Dermis microvascular lymphatic vessel endothelial cell (primary cell): ENCODE data around the gene PAPOLA. TPM values are rescaled to one million over a fixed set of nuclear protein-coding genes. Genes with fewer than 3 reads are reported as not detected.

Experiments used
- DNase-seq, 2 donors: peaks; one replicate each; pipeline versions ENCODE4 v3.0.0 to v3.0.0-alpha.2; 2010; ENCODE audit warnings: low read depth in 2 of 2
- total RNA-seq: library from RNA; depleted of rRNA; stranded (reverse); fragments of >200 nt; gene quantifications from 2 replicates; pipeline ENCODE4 v1.2.1, GENCODE V29; 2014

PAPOLA gene
- total RNA-seq, 1 donor from 2014 or later: 79.2 TPM

DNA sequence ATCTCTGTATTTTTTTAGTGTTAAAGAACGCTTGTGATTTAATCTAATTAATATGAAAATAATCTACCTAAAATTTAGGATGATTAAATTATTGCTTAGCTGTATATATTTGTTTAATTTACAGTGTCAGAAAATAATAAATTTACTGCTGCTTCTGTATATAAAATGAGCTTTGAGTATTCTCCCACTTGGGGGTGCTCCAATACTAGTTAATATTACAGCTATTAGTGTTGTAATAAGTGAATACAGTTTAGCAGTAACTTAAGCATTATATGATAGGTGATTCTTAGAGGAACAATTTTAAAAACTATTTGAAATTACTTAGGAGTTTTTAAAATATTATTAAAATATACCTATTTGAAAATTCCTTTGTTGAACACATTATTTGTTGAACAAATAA is 62.2 kb downstream of the PAPOLA start:
- no peak for DNase-seq

- DNase-seq: no peak
Measured at GRCh38 chr14:96565811-96566210, 63.6 kb downstream of the PAPOLA start.

DNA sequence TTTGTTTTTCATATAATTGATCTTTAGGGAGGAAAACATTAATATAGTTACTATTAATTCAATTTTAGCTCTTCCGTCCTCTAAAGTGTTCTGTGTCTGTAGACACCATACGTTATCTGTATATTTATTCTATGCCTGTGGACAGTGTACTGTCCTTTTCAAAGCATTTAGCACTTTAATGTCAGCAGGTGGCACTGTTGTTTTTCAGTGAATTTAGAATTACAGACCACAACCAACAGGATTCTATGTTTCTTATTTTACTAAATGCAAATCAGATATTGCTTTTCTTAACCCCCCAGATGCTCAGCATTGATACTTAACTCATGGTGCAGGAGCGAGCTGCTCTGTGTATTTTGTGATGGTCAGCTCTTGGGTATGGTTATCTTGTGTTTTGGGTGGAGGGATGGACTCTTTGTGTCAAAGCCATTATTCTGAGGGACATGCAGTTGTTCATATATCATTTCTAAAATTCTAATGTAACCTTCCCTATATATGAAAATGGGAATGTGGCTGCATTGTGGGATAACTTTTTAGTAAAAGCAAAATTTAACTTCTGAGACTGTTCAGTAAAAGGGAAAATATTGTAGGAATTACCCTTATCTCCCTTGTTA is 65.2 kb downstream of the PAPOLA start:
- peak; percentile 11 to 39 for DNase-seq

DNA sequence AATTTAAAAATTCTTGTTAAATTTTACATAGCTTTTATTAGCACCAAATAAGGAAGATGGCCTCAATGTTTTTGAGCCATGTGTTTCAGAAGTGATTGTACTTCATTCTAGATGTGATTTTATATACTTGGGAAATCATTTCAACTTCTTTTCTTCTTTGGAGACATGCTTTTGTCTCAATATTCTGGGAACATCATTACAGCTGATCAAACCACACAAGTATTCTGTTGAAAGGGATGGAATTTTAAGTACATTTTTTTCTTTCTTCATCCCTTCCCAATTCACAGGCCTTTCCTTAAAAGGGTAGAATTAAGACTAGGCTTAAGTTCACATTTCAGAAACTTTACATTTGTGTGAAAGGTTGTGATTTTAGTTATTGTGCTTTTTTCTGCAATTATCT is 66.4 kb downstream of the PAPOLA start:
- DNase-seq: no peak

GRCh38 chr14:96571311-96571710 is 69.1 kb downstream of the PAPOLA start:
- no peak for DNase-seq

- no peak for DNase-seq
Measured at GRCh38 chr14:96573473-96574100, 71.4 kb downstream of the PAPOLA start.

GRCh38 chr14:96574171-96574632 is 72.0 kb downstream of the PAPOLA start:
- DNase-seq: no peak

DNA sequence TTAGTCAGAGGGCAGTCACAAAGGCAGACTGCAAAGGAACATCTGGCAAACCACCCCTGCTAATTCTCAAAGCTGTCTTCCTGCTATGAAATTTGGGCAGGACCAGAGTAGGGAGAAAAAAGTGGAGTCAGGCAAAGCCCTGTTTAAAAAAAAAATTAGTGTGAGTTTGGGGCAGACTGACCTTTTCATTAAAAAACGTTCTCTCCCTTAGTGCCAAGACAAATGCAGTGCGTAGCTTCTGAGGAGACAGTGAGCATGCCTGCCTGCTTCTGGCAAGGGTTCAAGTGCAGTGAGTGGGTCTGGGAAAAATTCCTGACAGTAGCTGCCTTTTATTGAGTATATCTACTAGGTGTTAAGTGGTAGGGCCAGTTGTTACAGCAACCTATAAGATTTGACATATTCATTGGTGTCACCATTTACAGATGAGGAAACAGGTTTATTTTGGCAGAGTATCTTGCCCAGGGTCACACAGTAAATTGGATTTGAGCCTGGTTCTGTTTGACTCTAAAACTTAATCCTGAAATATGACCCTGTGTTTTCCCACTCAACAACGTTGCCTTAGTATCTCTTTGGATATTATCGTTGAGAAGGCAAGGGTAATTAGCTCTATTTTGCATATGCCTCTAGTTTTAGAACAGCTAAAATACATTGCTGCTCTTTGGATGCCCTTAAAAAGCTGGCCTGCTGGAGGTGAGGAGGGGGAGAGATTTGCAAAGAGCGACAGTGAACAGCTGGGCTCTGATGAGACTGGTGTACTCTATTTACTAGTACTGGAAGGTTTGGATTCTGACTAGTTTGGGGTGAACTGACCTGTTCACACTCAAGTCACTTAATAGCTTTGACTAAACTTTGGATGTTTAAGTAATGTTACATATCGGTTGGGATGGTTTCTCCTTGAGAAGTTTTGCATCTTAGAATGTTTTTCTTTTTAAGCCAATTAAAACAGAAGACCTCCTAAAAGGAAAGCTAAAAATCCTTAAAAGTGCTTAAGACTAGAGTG is 72.8 kb downstream of the PAPOLA start:
- peak; percentile 13 to 22 for DNase-seq

DNA sequence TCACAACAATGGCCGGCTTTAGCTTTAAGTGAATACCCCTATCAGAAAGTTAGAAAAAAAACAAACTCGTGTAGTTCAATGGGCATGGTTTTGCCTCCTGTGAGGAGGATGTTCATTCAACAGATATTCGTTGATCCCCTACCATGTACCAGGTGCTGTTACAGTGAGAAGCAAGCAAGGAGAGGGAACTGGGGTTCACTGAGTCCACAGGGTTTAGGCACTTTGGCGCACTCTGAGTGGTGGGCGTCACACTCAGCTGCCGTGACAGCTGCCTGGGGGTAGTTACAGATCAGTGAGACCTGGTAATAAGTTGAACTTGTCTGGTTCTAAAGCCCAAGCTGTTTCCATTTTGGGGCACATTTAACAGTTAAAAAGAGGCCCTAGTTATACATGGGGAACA is 74.2 kb downstream of the PAPOLA start:
- no peak for DNase-seq

DNA sequence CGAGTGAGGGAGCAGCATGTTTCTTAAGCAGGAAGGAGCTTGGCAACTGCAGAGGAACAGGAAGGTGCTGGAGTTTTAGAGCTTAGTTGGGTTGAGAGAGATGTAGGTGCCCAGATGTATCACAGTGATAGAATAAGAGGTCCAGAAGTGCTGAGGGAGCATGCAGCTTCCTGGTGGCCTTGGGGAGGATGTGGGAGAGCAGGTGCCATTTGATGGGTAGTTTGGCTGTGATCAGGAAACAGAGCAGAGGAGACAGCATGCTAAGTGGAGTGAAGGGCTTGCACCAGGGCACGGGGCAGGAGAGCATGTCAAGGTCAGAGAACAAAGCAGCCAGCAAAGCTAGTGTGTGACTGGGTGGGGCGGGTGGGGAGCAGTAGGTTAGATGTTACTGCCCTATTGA is 74.8 kb downstream of the PAPOLA start:
- DNase-seq: no peak

- no peak for DNase-seq
Measured at GRCh38 chr14:96578619-96579018, 76.4 kb downstream of the PAPOLA start.

DNA sequence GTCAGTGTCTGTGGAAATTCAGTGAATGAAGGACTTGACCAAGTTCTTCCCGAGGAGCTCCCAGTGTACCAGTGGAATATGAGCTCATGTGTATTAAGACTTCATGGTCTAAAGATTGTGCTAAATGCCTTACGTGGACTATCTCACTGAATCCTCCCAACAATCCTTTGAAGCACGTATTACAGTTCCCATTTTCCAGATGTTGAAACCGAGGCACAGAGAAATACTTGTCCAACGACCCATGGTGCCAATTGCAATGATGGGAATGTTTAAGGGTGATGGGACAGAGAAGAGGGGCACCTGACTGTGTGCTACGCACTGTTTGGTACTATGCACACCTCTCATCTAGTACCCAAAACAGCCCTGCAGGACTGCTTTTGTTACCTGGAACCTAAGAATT is 77.2 kb downstream of the PAPOLA start:
- DNase-seq: no peak

DNA sequence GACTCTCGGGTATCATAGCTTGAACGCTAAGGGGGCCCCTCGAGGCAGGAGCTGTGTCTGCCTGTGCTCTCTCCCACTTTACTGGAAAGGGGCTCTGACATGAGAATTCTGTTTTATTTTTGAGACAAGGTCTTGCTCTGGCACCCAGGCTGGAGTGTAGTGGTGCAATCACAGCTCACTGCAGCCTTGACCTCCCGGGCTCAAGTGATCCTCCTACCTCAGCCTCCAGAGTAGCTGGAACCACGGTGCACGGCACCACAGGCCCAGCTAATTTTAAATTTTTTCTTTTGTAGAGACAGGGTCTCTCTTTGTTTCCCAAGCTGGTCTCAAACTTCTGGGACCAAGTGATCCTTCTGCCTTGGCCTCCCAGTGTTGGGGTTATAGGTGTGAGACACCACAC is 77.7 kb downstream of the PAPOLA start:
- no peak for DNase-seq

DNA sequence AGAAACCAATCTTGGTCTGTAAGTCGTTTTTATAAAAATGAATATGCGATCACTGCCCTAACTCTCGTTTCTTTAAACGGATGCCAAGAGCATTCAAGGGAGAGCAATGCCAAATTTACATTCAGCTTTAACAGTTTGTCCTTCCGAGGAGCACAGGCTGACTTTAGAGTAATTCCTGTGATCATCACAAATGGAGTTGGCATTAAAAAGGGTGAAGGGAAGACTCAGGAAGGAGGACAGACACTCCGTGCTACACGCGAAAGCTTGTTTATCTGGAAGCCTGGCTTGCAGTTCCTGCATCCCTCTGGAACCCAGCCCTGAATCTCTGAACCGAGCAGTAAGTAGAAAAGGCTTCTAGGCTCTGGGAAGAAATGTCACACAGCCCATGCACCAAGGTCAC is 78.4 kb downstream of the PAPOLA start:
- DNase-seq: no peak

- DNase-seq: no peak
Measured at GRCh38 chr14:96581026-96581425, 78.8 kb downstream of the PAPOLA start.

DNA sequence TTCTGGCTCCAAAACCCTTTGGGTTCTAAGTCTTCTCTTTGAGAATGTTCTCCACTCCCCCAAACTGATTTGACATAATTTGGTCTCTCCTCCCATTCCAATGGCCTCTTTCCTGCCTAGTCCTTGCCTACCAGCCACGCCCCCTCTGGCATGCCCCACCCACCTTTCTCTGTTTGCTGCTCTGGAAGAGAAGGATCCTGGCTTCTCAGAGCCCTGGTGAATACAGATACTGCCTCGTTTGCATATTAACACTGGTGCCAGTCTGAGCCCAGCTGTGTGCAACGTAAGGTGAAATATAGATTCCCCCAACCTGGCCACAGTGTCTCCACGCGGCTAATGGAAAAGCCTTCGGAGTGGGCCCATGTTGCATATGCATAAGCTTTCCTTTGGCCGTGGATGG is 79.7 kb downstream of the PAPOLA start:
- no peak for DNase-seq

DNA sequence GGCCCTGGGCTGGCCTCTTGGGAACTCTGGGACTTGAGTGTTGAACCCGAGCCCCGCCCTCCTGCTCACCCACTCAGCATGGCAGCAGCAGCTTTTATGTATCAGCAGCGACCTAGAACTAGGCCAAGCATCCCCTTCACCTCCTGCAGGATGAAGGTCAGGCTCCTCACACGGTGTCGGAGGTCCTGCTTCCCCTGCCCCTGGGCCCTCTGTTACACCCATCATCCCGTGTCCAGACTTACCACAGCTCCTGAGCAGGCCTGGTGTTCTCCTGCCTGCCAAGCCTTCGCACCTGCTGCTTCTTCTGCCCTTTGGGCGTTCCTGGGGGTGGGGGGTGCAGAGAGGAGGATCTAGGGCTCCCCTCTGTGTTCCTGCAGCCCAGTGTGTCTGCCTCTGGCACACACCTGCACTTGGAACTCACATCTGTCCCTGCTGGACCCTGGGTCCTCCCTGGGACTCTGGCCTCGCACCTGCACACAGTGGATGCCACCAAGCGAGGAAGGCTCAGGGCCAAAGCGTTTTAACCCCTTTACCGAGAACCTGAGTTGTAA is 80.3 kb downstream of the PAPOLA start:
- DNase-seq: no peak

DNA sequence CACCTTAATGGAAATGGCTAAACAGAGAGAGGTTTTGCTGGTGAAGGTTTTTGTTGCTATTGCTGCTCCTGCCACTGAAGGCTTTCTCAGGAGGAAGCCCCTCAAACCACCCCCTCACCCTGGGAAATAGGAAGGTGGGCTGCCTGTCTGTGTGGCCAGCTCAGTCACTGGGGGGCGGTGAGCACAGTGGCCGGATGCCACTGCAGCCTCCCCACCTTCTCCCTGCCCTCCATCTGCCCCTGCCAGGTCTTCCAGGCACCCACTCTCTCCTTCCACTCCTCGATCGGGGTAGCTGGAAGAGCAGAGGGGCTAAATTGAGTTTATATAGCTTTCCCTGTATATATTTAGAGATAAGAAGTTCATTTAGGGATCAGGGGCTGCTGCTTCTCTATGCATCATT is 80.8 kb downstream of the PAPOLA start:
- no peak for DNase-seq

- no peak for DNase-seq
Measured at GRCh38 chr14:96583569-96584041, 81.4 kb downstream of the PAPOLA start.

DNA sequence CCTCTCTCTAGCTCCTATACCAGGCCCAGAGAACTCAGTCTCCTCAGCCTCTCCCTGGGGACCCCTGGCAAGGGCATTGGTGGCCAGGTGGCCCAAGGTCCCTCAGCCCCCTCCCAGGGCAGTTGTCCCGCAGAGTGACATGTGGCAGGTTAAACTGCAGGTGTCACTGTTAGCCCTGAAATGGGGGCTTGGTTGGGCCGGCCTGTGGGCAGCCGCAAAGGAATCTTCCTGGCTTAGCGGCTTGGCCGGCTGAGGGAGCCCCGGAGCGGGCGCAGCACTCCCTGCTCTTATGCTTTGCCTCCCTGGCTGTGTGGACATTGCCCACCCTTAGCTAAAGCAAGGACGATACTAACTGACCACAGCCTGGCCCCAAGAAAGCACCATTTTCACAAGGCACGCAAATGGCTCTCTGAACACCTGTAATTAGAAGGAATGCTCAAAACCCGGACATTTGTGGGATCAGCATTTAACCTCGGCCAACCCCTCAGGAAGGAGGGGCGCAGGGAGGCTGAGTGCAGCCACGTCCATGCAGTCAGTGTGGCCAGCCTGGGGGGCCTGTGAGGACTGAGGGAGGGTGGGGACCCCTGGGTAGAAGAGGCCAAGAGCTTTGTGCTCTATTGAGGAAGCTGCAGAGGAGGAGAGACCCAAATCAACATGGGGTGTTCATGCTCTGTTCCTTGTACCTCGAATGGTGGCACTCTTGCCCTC is 82.2 kb downstream of the PAPOLA start:
- peak; percentile 24 to 53 for DNase-seq
